Posterior cingulate gyrus (tissue), 11 donors: Measurements from ENCODE around the gene HAT1.

Experiments used
- DNase-seq, 10 donors: peaks; one replicate each; pipeline versions ENCODE4 v3.0.0 to v3.0.0-alpha.2; 2020 to 2021; ENCODE audit warnings: mixed read lengths in 3 of 10
- intact Hi-C: fragments of 100-400 bp; cut with DNase I; formaldehyde crosslinking; loops from one replicate; pipeline ENCODE4 v1.15.1; 2023

The HAT1 gene

DNA sequence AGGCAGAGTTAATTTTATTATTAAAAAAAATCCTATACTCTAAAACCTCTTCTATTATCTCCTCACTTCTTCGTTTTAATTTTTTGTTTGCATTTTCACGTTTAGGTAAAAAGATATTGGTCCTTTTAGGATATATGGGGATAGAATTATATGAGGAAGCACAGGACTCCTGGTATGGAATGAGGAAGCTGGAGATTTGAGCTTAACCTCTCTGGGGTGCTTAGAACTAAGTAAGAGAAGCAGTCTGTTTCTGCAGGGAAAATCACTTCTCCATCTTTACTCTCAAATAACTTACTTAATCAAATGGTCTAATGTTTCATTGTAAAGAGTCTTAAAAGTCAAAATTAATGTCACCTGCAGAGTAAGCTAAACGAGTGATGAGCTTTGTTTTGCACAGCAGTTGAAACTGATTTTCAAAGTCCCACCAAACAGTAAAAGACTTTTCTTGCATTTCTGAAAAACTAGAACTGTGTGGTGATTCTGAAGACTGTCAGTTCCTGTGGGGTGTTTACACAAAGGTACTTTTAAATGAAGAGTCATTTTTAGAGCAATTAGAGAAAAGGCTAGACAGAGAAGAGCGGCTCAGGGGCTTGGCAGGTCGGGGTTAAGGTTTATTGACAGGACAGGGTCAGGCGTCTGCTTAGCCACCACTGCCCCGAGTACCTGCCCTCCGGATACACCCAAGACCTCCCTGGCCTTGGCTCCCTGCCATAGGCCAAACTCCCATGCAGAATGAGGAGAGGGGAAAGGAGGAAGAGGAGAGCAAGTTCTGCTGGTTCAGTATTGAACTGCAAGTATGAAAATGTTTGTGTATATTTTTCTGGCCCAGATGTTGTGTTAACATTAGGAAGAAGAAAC lies 99.0 kb downstream of the HAT1 start:
- DNase-seq = no peak
- intact Hi-C loops = no loop called here

DNA sequence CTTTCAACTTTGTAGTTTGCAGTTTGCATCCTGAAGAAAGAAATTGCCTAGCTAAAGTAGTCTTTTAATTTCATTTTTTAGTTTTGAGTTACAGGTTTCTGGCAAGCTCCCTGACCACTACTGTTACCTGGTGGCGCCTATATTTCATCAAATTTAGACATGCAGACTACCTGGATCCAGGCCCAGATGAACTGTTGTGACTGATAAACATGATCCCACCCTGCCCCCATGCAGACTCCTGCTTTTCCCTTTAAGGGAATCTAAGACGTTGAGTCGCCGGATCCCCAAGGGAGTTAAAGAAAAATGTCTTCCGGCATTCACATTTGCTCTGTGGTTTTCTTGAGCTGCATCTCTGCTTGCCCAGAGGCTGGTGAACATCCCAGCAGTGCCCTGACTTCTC lies 99.7 kb downstream of the HAT1 start:
- DNase-seq = no peak
- intact Hi-C loops = no loop called here

GRCh38 chr2:172031536-172031935 lies 109.3 kb downstream of the HAT1 start:
- intact Hi-C loops = no loop called here
- no peak for DNase-seq
